Activated CD4-positive, alpha-beta T cell treated with anti-CD3 and anti-CD28 coated beads, Interleukin-10, Interleukin-2, amounts not matched to agents 100 ng/mL and 50 ng/mL, durations not matched to agents 16 hours and 8 hours (primary cell): ENCODE results near the gene NUDCD3.

Source experiments
- DNase-seq: peaks from one replicate; pipeline ENCODE4 v3.0.0-alpha.2; 2020

Gene NUDCD3

DNA sequence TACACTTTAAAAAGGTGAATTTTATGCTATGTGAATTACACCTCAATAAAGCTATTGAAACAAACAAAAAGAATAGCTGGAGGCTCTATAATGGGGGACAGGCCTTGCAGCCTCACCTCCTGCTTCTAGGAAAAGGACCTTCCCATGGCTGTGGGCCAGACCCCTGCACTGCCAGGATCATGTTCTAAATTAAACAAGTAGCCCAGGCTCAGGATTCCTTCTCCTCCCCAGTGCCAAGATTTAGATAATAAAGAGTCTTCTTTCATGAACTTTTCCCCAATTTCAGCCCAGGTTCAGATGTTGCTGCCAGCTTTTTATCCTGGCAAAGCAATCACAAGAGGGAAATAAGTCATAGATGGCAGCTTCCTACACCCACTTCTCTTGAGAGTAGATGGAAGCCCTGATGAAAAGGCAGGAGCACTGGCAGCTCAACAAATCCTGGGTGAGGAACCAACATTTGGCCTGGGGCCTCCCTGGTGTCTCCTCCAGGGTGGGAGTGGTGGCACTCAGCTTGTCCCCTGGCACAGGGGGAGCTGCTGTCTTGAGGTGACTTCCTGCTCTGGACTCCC, 142.8 kb downstream of the NUDCD3 start:
- DNase-seq: no peak

DNA sequence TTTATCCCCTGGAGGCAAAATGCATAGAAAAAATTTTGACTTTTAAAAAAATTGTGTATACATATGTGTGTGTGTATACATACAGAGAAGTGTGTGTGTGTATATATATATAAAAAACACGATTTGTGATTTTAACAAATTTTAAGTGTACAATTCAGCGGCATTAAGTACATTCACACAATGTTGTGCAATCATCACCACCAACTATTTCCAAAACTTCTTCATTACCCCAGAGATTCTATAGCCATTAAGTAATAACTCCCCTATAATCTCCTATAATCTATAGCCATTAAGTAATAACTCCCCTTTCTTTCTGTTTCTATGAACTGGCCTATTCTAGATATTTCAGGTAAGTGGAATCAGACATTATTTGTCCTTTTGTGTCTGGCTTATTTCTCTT, 144.4 kb downstream of the NUDCD3 start:
- DNase-seq: no peak

DNA sequence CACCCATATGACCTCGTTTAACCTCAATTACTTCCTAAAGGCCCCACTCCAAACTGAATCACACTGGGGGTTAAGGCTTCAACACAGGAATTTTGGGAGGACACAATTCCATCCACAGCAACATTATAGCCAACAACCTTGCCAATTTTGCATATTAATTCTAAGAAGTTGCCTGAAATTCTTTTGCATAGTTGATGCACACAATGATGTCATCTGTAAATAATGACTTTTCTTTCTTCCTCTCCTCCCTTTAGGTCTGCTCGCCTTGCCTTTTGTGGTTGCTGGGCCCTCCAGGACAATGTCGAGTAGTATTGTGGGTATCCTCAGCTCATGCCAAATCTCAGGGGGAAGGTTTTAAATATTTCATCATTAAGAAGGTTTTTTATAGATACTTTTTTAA, 149.1 kb downstream of the NUDCD3 start:
- no peak for DNase-seq

DNA sequence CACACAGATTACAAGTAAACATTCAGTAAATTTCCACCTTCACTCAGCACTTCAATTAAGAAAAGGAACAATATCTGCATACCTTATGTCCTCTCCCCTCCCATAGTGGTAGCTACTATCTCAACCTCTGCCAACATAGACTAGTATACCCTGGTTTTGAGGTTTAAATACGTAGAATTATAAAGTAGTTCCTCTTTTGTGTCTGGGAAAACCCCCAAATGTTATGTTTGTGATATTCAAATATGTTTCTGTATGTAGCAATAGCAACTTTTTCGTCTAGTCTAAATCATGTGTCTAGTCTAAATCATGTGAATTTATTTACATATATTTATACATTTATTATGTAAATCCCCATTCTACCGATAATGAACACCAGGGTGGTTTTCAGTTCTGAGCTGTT, 151.9 kb downstream of the NUDCD3 start:
- DNase-seq: no peak

DNA sequence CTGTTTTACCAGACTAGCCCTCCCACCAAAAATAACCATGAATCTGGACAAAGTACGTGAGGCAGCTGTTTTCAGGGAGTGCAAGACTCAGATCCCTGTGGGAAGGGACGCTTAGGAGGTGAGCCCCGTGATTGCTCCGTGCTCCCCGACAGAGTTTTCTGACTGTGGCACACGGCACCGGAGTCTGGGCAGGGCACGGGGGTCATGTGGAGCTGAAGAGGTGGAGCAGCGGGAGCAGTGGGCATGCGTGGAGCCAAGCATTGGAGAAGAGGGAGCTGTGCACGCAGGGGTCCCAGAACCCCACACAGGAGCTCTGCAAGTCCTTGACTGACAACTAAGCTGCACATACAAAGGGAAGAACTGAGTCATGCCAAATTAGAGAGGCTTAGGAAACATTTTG, 154.0 kb downstream of the NUDCD3 start:
- no peak for DNase-seq

DNA sequence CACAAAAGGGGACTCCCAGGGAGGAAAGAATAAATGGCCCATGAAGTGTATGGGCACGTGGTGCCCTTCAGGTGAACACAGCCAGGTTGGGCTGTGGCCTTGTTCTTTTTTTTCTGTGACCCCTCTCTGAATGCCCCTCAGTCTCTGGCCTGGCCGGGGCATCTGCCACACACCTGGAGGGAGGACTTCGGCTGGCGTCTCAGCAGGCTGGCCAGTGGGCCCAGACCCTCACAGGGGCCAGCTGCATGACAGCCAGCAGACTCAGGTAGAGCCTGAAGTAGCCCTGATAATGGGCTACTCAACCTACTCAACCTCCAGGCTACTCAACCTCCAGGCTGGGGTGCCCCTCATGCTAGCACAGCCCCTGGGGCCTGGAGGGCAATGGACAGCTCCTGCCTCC, 155.3 kb downstream of the NUDCD3 start:
- no peak for DNase-seq

DNA sequence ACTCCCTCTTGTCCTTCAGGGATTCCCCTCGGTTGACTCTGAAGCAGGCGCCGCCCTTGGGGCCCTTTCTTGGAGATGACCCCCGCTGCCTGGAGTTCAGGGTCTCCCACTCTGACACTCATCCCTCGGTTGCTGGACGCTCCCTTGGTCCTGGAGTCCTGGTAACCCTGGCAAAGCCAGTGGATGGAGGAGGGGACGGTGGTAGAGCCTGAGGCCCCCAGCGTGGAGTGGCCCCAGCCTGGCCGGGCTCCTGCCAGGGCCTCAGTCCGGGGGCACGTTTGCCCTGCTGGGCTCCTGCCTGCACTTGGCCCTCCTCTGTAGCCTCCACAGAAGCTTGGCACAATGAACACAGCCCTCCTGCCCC, 155.7 kb downstream of the NUDCD3 start:
- DNase-seq: no peak

DNA sequence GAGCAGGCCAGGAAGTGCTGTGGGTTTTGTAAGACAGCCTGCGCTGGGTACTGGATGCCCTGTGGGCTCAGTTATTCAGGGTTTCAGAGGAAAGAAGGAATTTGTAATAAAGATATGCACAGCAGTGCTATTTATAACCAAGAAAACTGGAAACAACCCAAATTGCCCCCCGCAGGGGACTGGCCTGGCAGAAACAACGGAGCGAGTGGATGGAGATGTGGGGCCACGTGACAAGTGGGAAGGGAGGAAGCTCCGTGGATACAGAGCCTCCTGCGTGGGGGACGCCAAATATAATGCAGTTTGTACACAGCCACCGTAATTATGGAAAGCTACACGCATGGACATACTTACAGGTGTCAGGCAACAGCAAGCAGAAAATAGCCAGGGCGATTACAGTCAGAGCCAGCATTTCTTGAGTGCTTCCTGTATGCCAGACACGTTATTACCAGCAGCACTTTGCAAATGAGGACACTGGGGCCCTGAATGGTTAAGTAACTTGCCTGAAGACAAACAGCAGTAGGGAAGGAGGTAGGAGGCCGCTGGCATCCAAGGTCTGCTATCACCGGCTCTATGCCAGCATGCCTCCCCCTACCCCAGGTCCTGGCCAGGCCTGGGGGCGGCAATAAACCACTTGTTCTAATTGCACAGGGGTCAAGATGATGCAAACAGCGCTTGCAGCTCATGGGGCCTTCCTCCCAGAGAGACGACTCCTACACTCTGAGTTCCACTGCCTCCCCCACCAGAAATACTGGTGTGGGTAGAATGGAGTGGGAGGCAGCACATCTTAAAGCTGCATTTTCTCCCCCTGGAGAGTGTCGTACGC, 156.3 kb downstream of the NUDCD3 start:
- no peak for DNase-seq

DNA sequence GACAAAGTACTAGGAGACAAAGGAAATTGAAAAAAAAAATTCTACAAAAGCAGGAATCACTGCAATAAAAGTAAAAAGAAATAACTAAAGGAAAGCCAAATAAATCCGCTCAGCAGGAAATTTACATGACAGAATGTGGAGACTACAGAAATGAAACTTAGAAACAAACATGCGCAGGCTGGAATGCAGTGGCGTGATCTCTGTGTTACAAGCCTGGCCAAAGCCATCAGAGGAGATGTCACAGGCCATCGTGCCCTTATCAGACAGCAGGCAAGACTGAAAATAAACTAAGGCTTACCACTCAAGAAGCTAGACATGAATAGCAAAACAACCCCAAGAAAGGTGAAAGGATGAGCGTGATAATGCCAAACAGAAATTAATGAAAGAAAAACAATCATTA, 158.8 kb downstream of the NUDCD3 start:
- no peak for DNase-seq

DNA sequence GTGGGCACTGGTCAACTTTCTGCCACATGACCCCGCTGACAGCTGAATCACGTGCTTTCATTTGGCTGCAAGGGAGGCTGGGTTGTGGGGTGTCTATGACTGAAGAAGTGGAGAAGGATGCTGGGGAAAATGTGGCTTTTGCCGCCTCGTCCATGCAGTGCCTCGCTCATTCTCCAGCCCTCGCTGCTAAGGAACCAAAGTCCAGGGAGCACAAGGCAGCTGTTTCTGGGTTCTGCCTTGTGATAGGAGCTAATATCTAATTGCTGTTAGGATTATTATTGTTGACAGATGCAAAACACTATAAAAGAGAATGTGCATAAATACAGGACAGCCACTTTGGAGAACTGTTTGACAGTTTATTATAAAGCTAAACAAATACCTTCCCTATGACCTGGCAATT, 160.1 kb downstream of the NUDCD3 start:
- no peak for DNase-seq

DNA sequence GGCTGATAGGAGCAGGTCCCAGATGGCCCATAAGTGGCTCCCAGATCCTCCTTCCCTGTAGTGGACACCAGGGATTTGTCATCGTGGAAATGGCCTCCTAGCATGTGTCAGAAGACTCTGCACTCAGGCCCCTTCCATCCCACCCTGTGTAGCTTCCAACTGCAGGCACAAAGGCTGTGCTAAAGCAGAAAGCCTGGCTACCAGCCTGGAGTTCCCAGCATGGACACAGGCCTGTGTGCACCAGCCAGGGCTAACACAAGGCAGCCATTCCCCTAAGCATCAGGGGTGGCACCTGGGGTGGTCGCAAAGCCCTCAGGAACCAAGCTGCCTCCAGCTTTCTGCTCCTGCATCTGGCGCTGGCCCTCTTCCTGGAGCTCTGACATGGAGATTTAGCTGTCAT, 160.6 kb downstream of the NUDCD3 start:
- no peak for DNase-seq
